HG03442 (cell line): ENCODE data around the gene TMEFF2.

Experiments used
- ATAC-seq: cut with Tn5 transposase; IDR thresholded peaks from one replicate; pipeline ENCODE4 v1.9.1; 2021; ENCODE audit warnings: mild to moderate bottlenecking, moderate library complexity; ENCODE audit not compliant: unreplicated experiment

The TMEFF2 gene

GRCh38 chr2:191912764-191913163, 282.0 kb downstream of the TMEFF2 start:
- ATAC-seq, result no peak

GRCh38 chr2:191910518-191910917, 284.2 kb downstream of the TMEFF2 start:
- no peak for ATAC-seq

GRCh38 chr2:191908874-191909273, 285.9 kb downstream of the TMEFF2 start:
- no peak for ATAC-seq

- no peak for ATAC-seq
Observed at GRCh38 chr2:191907545-191907944, 287.2 kb downstream of the TMEFF2 start.

- ATAC-seq, result no peak
Observed at GRCh38 chr2:191907091-191907490, 287.6 kb downstream of the TMEFF2 start.

GRCh38 chr2:191905336-191905735, 289.4 kb downstream of the TMEFF2 start:
- ATAC-seq, result no peak

GRCh38 chr2:191901031-191901430, 293.7 kb downstream of the TMEFF2 start:
- ATAC-seq, result no peak

- ATAC-seq, result no peak
Observed at GRCh38 chr2:191899410-191899809, 295.3 kb downstream of the TMEFF2 start.
